Uterus (tissue), 4 donors: ENCODE results near the gene RDH5. TPM values are rescaled to one million over a fixed set of nuclear protein-coding genes. Genes with fewer than 3 reads are reported as not detected.

Experiments used
- DNase-seq, 2 donors: peaks; one replicate each; pipeline ENCODE4 v3.0.0-alpha.2; 2019 to 2020
- H3K27ac ChIP-seq, 2 donors: fragments of 200-600 bp; sonication (generic); 1 replicate in 1 of 2; 2 replicates in 1 of 2; pipeline ENCODE4 v1.5.1; 2016 to 2018
- H3K27me3 ChIP-seq, 2 donors: fragments of 200-600 bp; sonication (generic); one replicate each; pipeline ENCODE4 v1.5.1; 2018 to 2019; ENCODE audit warnings: control low read depth in 1 of 2
- H3K36me3 ChIP-seq, 2 donors: fragments of 200-600 bp; sonication (generic); one replicate each; pipeline ENCODE4 v1.5.1; 2019; ENCODE audit warnings: control low read depth in 1 of 2
- H3K4me1 ChIP-seq, 2 donors: fragments of 200-600 bp; sonication (generic); one replicate each; pipeline ENCODE4 v1.5.1; 2018 to 2019; ENCODE audit warnings: control low read depth in 1 of 2
- H3K4me3 ChIP-seq, 2 donors: fragments of 200-600 bp; sonication (generic); 1 replicate in 1 of 2; 2 replicates in 1 of 2; pipeline ENCODE4 v1.5.1; 2018 to 2019; ENCODE audit warnings: mild to moderate bottlenecking in 1 of 2
- H3K9me3 ChIP-seq, 2 donors: fragments of 200-600 bp; sonication (generic); one replicate each; pipeline ENCODE4 v1.5.1; 2019; ENCODE audit warnings: control low read depth in 1 of 2
- CTCF ChIP-seq, 4 experiments: fragments of 200-600 bp in 2 of 4; fragments of 450-650 bp in 2 of 4; sonication (generic) in 2 of 4; IDR thresholded peaks; one replicate each; pipeline ENCODE4 v1.5.1; 2016 to 2019; ENCODE audit warnings: antibody characterized with exemption in 4 of 4, mild to moderate bottlenecking in 2 of 4, moderate library complexity in 1 of 4
- POLR2A ChIP-seq, 2 donors: fragments of 450-650 bp; IDR thresholded peaks; one replicate each; pipeline ENCODE4 v1.6.1; 2016; ENCODE audit warnings: antibody characterized with exemption in 2 of 2, mild to moderate bottlenecking in 1 of 2, moderate library complexity in 1 of 2
- intact Hi-C: fragments of 100-400 bp; cut with DNase I; formaldehyde crosslinking; loops from one replicate; pipeline ENCODE4 v1.15.1; 2023; ENCODE audit warnings: low total_unique reads
- total RNA-seq, 4 donors: library from RNA; depleted of rRNA in 3 of 4; stranded (reverse); fragments of >200 nt in 3 of 4; gene quantifications; one replicate each; pipeline versions ENCODE4 v1.1.0 to v1.2.4, GENCODE V29; 2014 to 2023
- donor health status: DM: yes; HTN: yes; CAD: no.

Gene RDH5
- total RNA-seq, 4 donors from 2014 or later, result 4.1 to 16.8 (median 9.7) TPM

DNA sequence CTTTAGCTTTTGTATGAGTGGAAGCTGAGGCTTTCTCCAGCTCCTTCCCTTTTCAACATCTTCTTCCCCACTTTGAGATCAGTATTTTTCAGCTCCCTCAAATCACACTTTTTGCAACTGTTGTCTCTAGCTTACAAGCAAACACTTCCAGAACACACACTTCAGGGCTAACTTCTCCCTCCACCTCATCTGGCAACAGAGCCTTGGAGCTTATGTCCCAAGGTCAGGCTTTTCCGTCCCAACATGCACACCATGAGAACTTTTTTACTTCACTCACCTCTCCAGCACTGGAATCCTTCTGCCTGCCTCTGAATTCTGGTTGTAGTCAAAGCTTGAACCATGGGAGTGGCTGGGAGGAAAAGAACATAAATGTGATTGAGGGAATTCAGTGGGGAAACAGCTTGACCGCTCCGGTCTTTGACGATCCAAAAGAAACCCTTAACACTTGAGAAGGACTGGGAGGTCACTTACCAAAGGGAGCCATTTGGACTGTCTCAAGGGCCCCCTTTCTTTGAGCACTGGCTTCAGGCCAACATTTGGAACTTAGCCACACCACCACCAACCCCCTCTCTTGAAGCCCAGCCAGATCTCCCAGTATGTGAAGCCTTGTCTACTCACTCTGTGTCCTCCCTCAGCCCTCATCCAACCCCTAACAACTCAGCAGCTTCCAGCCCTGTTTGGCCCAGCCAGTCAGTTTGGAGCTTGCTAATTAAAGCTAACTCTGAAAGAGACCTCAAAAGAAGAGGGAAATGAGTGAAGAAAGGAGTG is 8.2 kb upstream of the RDH5 start:
- intact Hi-C loops, result no loop called here
- Histone ChIP-seq H3K9me3 (no peaks in the 10 kb centered on the region), H3K27ac (peak overlapping the region in 1 of 2 donors; percentile 45), H3K36me3 (no peaks in the 10 kb centered on the region), H3K4me3 (no peak overlapping the region), H3K27me3 (no peaks in the 10 kb centered on the region), H3K4me1 (peaks cover 4% of the 10 kb centered on the region in 2 donors)
- no peak for DNase-seq
- TF ChIP-seq CTCF (IDR thresholded peaks at IDR 0.05) (no peak), POLR2A (IDR thresholded peaks at IDR 0.05) (no peak)

GRCh38 chr12:55712700-55713415 is 7.3 kb upstream of the RDH5 start:
- Histone ChIP-seq H3K4me1 (peaks cover 7 to 8% of the 10 kb centered on the region in 2 donors), H3K36me3 (no peaks in the 10 kb centered on the region), H3K9me3 (no peaks in the 10 kb centered on the region), H3K4me3 (no peak overlapping the region), H3K27me3 (no peaks in the 10 kb centered on the region), H3K27ac (peak overlapping the region in 1 of 2 donors; percentile 45)
- no peak for DNase-seq
- TF ChIP-seq POLR2A (IDR thresholded peaks at IDR 0.05), result no peak
- TF ChIP-seq CTCF (IDR thresholded peaks at IDR 0.05), result no peak
- intact Hi-C loops, result no loop called here

- no peaks in the 10 kb centered on the region for H3K27me3 ChIP-seq
- H3K9me3 ChIP-seq, result no peaks in the 10 kb centered on the region
- TF ChIP-seq POLR2A (IDR thresholded peaks at IDR 0.05), result no peak
- no peak for TF ChIP-seq CTCF (IDR thresholded peaks at IDR 0.05)
- H3K4me3 ChIP-seq, result no peak overlapping the region
- no peak overlapping the region for H3K27ac ChIP-seq
- no peak for DNase-seq
- peaks cover 7% of the 10 kb centered on the region in 2 donors for H3K4me1 ChIP-seq
- H3K36me3 ChIP-seq, result no peaks in the 10 kb centered on the region
- intact Hi-C loops, result no loop called here
Measured at GRCh38 chr12:55713721-55714120, 6.5 kb upstream of the RDH5 start.

DNA sequence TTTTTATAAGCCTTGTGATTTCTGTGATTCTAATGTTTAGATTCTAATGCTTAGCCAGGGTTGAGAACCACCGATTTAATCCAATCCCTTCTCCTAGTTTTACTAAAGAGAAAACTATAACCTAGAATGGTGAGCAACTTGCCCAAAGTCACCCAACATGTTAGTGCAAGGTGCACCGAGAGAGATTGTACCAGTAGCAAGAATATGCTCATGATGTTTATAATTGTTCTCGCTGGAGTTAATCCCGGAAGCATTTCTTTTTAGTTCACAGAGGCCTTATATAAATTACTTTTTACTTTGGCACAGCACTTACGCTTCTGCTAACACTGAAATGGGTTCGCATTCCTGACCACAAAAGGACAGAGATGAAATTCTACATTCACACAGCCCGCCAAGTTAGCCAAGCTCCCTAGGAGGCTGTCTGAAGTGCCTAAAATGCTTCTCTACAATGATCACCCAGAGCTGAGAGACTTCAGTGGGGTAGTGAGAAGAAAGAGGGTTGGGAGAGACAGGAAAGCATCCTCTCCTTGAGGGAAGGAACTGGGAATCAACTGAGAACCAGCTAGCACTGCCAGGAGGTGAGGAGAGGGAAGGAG is 4.9 kb upstream of the RDH5 start:
- DNase-seq, result no peak
- Histone ChIP-seq H3K36me3 (no peaks in the 10 kb centered on the region), H3K4me3 (peak overlapping the region; percentile 72 to 83), H3K4me1 (peaks cover 10 to 22% of the 10 kb centered on the region in 2 donors), H3K27ac (peak overlapping the region; percentile 93 to 95), H3K9me3 (no peaks in the 10 kb centered on the region), H3K27me3 (no peaks in the 10 kb centered on the region)
- intact Hi-C loops, result no loop called here
- TF ChIP-seq POLR2A (IDR thresholded peaks at IDR 0.05) (no peak), CTCF (IDR thresholded peaks at IDR 0.05) (no peak)
